GM19397 (cell line): ENCODE measurements around the gene C11orf68.

Experiments used
- ATAC-seq: cut with Tn5 transposase; IDR thresholded peaks from one replicate; pipeline ENCODE4 v1.9.1; 2021; ENCODE audit warnings: mild to moderate bottlenecking, moderate library complexity; ENCODE audit not compliant: unreplicated experiment

C11orf68 gene

GRCh38 chr11:65872586-65873317, 46.1 kb downstream of the C11orf68 start, which contains the start of gene EFEMP2:
TSS of gene EFEMP2 (minus strand) at chr11:65872800. CDS start at chr11:65872354, 446 bp downstream.
- no peak for ATAC-seq

DNA sequence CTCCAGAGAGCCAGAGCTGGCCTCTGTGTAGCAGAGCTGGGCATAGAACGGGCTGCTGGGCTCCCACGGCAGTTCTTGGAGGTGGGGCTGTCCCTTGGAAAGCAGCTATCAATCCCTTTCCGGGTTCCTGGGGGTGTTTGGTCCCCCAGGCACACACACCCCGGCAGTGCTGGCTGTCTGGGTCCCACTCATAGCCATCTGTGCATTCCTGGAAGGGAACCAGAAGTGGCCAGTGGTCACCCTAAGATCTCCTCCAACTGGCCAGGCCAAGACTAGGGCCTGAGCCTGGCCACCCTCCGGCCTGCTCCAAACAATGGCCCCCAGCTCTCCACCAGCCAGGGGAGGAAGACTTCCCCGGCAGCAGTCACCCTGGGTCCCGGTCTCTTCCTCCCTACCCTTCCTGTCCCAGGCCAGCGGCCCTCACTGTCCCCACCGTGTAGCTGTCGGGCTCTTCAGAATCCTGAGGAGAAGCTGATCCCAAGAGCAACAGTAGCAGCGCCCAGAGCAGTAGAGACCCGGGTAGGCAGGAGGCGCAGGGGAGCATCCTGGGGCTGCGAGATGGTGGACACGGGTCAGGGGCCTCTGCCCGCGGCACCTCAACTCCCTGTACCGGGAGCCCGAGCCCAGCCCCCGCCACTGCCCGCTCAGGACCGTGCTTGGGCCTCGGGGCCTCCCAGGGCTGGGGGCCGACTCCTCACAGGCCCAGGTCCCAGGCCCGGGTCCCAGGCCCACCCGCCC, 46.9 kb downstream of the C11orf68 start:
- ATAC-seq = no peak

GRCh38 chr11:65870706-65871681, 47.9 kb downstream of the C11orf68 start:
- no peak for ATAC-seq

DNA sequence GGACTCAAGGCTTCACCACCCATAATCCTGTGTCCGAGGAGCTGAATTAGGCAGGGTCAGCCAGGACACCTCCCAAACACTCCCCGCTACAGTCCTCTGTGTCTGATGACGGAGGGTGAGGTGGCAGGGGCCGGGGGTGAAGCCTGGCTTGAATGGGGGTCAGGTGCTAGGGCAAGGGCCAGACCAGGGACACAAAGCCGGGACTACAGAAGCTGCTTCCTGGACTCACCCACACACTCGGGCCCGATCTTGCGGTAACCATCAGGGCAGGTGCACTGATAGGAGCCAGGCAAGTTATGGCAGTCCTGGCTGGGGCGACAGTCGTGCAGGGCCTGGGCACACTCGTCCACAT, 48.6 kb downstream of the C11orf68 start:
- ATAC-seq = no peak

GRCh38 chr11:65869643-65870306, 49.1 kb downstream of the C11orf68 start:
- no peak for ATAC-seq

DNA sequence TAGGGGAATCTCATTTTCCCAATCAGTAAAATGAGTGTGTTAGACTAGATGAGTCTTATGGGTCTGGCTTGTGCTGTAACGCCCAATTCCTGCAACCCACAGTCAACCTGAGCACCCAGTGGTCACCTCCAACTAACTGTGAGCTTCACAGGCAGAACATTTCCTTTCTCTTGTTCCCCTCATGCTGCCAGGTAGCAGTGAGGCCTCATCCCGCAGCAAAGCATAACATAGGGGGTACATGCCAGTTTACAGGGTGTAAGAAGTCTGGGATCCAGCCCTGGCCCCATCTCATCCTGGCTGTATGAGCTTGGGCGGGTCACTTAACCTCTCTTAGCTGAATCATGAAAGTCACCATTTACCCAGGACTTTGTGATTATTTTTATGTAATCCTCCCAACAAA, 50.0 kb downstream of the C11orf68 start:
- no peak for ATAC-seq

GRCh38 chr11:65868076-65868667, 50.7 kb downstream of the C11orf68 start:
- ATAC-seq = no peak

DNA sequence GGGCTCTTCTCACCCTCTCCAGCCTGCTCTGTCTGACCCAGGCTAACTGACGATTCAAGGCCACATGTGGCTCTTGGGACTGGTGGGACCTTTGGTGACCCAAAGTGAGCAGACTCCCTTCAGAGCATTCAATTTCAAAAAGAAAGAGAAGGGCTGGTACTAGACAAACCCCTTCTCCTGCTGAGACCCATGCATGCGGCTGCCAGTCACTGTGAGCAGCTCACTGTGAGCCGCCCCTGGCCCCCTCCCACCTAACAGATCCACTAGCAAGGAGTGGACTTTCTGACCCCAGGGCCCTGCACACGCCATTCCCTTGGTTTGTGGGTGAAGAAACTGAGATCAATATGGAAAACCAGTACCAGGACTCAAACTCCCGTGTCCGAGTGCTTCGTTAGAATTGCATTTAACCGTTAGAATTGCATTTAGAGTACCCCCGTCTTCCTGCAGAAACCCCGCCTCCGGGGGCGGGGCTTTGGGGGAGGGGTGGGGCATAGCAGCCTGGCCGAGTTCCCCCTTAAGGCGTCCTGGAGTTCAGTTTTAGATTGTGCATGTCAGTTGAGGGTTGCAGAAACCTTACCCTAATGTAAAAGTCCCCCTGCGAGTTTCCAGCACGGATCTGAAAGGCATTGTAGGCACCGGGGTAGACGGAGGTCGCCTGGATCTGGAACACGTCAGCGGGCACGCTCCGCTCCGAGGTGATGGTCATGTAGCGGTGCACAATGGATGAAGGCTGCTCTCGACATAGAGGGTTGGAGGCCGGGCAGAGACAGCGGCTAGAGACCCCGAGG, 51.4 kb downstream of the C11orf68 start:
- ATAC-seq = no peak
